ENCODE data around the gene SCARB1.
"Not testable (repeated sequence)": the region's sequence is repeated elsewhere in the genome, so short reads cannot be mapped to it uniquely, and the experiment has no call there.

Gene SCARB1

GRCh38 chr12:124883263-124884130 is 19.8 kb upstream of the SCARB1 start:
- DNase-seq, result no peak

GRCh38 chr12:124881123-124881522 is 17.5 kb upstream of the SCARB1 start:
- no peak for DNase-seq

- not testable (repeated sequence) for DNase-seq
These were observed 16.7 kb upstream of the SCARB1 start for GRCh38 chr12:124880335-124880734.

- no peak for DNase-seq
These were observed 15.3 kb upstream of the SCARB1 start for GRCh38 chr12:124878795-124879516.

GRCh38 chr12:124877423-124877822 is 13.8 kb upstream of the SCARB1 start:
- no peak for DNase-seq

- DNase-seq, result no peak
These were observed 12.5 kb upstream of the SCARB1 start for GRCh38 chr12:124876171-124876570.

DNA sequence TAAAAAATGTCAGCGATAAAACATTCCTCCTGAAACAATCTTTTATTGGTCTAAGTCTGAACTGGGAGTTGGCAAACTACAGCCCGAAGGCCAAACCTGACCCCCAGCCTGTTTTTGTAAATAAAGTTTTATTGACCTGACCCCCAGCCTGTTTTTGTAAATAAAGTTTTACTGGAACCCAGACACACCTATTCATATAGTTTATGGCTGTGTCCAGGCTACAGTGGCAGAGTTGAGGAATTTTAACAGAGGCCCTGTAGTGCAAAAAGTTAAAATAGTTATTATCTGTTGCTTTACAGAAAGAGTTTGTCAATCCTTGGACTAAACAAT is 12.1 kb upstream of the SCARB1 start:
- no peak for DNase-seq

DNA sequence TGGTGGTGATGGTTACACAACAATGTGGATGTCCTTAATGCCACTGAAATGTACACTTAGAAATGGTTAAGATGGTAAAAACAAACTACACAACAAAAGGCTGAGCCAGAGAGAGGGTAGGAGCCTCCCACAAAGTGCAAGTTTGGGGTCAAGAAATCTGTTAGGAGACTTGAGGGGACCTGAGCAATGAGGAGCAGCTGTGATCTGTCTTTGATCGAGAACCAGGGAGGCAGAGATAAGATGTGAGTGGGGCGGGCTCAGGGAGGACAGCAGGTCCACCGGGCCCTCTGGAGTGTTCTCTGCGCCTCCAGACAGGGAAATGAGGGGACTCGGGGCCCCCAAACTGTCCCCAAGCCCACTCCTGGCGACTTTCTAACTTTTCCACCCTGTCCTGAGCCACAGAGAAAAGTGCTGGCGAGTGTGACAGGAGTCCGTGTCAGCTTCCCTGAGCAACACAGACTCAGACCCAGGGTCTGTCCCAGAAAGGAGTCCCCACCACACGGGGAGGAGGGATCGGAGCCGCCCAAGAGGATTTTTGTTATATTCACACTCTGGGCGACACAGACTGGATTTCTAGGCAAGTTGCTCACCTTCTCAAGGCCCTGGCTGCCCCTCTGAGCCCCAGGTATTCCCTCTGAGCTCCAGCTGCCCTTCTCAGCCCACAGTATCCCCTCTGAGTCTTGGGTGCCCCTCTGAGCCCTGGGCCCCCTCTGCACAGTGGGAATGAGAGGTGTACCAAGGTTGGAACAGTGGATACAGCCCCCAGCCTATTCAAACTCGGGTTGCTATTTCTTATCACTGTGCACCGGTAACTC is 11.5 kb upstream of the SCARB1 start:
- DNase-seq, result no peak

DNA sequence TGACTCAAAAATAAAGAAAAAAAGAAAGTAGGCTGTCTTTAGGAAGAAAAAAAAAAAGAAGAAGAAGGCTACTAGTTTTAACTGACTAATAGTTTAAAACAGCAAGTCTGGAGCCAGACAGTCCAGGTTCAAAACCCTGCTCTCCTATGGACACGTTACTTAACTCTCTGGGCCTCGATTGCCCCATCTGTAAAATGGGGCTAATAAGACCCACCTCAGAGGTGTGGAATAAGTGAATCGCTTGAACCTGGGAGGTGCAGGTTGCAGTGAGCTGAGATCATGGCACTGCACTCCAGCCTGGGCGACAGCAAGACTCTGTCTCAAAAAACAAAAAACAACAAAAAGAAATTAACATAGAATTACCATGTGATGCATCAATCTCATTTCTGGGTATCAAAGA is 10.5 kb upstream of the SCARB1 start:
- no peak for DNase-seq

DNA sequence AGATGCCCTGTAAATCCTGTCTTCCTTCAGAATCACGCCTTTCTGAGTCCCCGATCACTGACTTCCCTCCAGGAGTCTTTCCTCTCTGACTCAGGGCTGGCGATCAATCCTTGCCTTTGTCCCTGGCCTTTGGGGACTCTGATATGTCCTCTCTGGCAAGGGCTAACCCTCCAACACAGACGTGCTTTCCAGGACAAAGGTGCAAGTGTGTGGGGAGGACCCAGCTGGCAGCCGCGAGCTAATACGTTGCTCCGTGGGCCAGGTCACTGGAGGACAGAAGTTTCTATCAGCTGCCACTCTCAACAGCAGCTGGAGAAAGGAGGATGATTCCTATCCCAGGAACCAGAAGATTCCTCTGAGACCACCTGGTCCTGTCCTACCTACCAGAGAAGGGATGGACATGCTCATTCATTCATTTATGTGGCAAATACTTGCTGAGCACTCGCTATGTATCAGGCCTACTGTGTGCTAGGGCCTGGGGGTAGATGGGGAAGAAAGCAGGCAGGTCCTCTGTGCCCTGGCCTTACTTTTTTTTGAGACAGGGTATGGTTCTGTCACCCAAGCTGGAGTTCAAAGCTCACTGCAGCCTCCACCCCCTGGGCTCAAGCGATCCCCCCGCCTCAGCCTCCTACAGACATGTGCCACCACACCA is 8.5 kb upstream of the SCARB1 start:
- DNase-seq, result no peak

DNA sequence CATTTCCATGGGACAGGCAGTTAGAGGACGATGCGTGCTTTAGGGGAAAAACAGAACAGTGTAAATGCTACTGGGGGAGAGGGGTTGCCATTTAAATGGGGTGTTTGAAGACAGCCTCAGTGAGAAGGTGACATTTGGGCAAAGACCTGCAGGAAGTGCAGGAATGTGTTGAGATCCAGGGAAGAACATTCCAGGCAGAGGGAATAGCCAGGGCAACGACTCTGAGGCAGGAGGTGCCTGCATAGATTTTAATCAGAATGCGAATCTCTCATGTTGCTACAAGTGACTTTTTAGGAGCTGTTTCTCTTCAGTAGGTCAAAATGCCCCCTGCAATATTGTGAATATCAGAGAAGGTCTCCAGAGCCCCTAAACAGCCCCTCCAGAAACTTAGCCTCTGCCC is 7.6 kb upstream of the SCARB1 start:
- no peak for DNase-seq

DNA sequence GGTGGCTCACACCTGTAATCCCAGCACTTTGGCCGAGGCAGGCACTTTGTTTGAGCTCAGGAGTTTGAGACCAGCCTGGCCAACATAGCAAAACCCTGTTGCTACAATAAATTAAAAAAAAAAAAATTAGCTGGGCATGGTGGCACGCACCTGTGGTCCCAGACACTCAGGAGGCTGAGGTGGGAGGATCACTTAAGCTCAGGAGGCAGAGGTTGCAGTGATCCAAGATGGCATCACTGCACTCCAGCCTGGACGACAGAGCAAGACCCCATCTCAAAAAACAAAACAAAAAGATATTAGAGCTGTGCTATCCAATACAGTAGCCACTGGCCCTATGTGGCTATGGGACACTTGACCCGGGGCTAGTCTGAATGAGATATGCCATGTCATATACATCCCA is 6.9 kb upstream of the SCARB1 start:
- DNase-seq, result no peak

DNA sequence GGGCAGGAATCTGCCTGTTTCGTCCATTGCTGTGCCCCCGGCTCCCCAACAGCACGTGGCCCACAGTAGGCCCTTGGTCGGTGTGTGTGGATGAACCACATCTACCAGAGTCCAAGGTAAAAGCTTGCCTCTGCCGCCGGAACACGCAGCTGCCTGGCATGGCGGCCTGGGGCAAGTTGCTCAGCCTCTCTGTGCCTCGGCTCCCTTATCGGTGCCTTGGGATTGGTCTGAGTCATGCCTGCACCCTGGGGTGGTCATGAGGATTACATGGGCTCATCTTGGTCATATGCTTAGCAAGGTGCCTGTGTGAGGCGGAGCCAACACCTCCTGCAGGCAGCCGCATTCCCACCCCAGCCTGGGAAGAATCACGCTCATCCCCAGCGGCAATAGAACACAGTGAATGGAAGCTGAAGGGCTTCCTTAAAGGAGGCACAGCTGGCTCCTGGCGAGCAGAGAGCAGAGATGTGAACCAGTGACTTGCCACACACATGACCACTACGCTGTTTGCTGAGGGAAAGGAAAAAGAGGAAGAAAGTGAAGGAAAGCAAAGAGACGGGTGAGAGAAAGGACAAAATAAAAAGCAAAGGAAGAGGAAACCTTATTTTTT is 5.5 kb upstream of the SCARB1 start:
- DNase-seq, result no peak

- no peak for DNase-seq
These were observed 4.8 kb upstream of the SCARB1 start for GRCh38 chr12:124868252-124869058.

DNA sequence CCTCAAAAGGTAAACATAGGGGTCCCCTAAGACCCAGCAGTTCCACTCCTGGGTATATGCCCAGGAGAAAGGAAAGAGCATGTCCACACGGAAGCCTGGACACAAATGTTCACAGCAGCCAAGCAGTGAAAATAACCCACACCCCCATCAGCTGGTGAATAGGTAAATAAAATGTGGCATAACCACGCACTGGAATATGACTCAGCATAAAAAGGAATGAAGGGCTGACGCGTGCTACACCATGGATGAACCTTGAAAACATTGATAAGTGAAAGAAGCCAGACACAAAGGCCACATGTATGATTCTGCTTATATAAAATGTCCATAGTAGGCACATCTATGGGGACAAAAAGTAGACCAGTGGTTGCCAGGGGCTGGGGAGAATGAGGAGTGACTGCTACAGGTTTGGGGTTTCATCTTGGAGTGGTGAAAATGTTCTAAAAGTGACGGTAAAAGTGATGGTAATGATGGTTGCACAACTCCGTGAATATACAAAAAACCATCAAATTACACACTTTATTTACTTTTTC is 3.8 kb upstream of the SCARB1 start:
- DNase-seq, result no peak

DNA sequence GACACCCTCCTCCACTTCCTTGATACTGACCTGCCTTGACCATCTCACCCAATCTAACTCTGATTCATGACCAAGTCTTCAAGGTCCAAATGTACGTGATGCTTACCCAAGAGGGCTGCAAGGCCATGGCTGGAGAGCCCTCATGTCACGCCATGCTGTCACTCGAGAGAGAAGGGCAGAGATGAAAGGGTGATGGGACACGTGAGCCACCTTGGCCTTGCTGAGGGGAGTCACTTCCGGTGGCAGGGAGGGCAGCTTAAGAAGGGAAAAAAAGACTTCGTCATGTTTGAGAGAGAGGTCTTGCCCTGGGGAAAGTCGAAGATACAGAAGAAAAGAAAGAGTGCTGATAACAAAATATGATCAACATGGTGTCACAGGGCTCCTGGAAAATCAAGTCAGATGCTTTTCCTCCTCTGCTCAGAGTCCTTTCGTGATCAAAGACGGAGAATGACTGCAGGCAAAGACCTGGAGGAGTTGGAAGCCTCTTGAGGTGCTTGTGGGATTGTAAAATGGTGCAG is 3.3 kb upstream of the SCARB1 start:
- DNase-seq, result no peak

GRCh38 chr12:124866195-124866882 is 2.7 kb upstream of the SCARB1 start:
- DNase-seq, result no peak

DNA sequence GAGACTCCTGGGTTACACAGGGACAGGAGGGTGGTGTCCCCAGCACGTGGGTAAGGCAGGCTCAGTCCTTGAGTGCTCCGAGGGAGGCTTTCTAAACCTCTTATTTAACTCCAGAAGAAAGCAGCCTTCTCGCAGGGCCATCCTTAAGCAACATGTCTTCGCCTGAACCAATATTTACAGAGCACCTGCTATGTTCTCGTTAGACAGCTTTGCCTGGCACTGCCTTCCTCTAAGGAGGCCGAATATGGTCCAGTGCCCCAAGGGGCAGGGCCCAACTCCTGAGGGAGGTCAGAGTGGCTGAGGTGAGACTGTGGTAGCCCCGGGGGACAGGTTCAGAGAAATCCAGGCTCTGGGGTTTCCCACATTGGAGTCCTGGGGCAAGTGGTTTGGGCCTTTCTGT is 2.1 kb upstream of the SCARB1 start:
- no peak for DNase-seq

DNA sequence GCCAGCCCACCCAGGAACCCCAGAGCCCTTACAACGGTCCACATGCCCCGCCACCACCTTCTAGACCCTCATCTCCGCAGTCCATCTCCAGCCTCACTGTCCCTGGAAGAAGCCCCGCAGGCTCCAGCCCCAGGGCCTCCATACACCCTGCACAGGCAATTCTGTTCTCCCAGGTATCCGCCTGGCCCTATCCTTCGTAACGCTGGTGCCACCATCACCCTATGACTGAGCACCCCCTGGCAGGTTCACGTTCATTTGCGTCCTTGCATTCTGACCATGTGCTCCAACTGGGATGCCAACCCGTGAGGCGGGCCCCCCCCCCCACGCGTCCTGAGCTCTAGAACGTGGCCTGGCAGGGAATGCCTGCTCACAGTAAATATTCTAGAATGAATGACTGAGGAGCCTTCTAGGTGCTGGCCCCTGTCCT is 675 bp upstream of the SCARB1 start:
- no peak for DNase-seq

DNA sequence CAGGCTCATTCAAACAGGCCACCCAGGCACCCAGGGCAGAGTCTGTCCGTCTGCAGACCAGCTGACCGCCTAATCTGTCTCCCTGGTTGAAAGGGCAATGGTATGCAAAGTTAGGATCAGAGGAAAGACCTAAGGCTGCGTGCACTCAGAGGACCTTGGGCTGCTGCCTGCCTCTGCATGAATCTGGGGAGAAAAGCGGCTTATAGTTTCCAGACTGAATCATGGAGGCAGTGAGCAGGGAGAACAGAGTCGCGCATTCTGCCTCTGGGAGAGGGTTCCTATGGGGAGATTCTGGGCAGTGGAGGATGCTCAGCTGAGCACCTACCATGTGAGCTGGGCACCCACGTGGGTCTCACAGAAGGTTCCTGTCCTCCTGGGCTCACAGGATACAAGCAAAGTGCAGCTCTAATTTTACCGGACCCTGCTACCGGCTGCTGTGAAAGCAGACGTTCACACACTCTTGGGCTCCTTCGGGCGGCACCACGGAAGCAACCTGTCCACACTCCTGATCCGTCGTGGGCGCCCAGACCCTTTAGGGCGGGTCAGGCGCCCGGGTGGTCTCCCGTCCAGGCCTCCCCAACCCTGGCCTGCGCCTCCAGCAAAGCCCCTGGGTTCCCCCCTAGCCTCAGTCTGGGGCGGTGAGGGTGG is 772 bp downstream of the SCARB1 start:
- peak in 1 of 5 experiments; percentile 54 for DNase-seq
